IMR-90 (cell line): ENCODE results near the gene TAS2R8. TPM values are rescaled to one million over a fixed set of nuclear protein-coding genes. Genes with fewer than 3 reads are reported as not detected.

Experiments
- ATAC-seq: fragments of 200-7000 bp; cut with Tn5 transposase; 2 replicates; pipeline ENCODE4 v1.9.1; 2020; ENCODE audit warnings: low read depth, mild to moderate bottlenecking, moderate library complexity
- BruUV-seq: library from RNA; stranded (reverse); fragments of 400-500 nt; replicated peaks from 2 replicates; lab custom pipeline; 2021; lab: Mats Ljungman, UMichigan
- CTCF ChIA-PET: fragments of 300-600 bp; formaldehyde crosslinking; extraction: SDS; loops from one replicate; lab custom pipeline; 2021; ENCODE audit warnings: antibody characterized with exemption; lab: Yijun Ruan, JAX
- POLR2A ChIA-PET: fragments of 300-600 bp; sonication (Branson Sonifier 250); formaldehyde crosslinking; loops from one replicate; lab custom pipeline; 2022; ENCODE audit warnings: antibody characterized with exemption; ENCODE audit not compliant: unreplicated experiment; lab: Charles Lee
- DNase-seq: peaks from one replicate; pipeline ENCODE4 v3.0.0; 2013
- H2AFZ ChIP-seq: replicated peaks from 2 replicates; pipeline ENCODE3; 2013; ENCODE audit warnings: low read length, mild to moderate bottlenecking; ENCODE audit not compliant: poor library complexity
- H2AK5ac ChIP-seq: 2 replicates; pipeline ENCODE4 v1.6.1; 2013; ENCODE audit warnings: low read depth, low read length, inconsistent platforms
- H2AK9ac ChIP-seq: replicated peaks from 2 replicates; pipeline ENCODE3; 2013; ENCODE audit warnings: mild to moderate bottlenecking, low read depth, low read length, moderate library complexity; ENCODE audit not compliant: poor library complexity
- H2BK120ac ChIP-seq: 2 replicates; pipeline ENCODE4 v1.6.1; 2013; ENCODE audit warnings: low read depth, low read length, inconsistent platforms
- H2BK15ac ChIP-seq: 3 replicates; pipeline ENCODE4 v1.6.1; 2013; ENCODE audit warnings: low read depth, low read length, inconsistent platforms
- H2BK20ac ChIP-seq: 2 replicates; pipeline ENCODE4 v1.6.1; 2013; ENCODE audit warnings: low read depth, mild to moderate bottlenecking, inconsistent platforms, low read length, moderate library complexity
- H2BK5ac ChIP-seq: 2 replicates; pipeline ENCODE4 v1.6.1; 2013; ENCODE audit warnings: mild to moderate bottlenecking, low read depth, low read length, inconsistent platforms; ENCODE audit not compliant: poor library complexity, severe bottlenecking
- H3K14ac ChIP-seq: replicated peaks from 2 replicates; pipeline ENCODE4 v1.6.1; 2013; ENCODE audit warnings: low read depth, low read length, inconsistent platforms
- H3K18ac ChIP-seq: 2 replicates; pipeline ENCODE4 v1.6.1; 2013; ENCODE audit warnings: low read depth, low read length, control low read depth
- H3K23ac ChIP-seq: 2 replicates; pipeline ENCODE4 v1.6.1; 2013; ENCODE audit warnings: low read depth, low read length, inconsistent platforms
- H3K27ac ChIP-seq: 2 replicates; pipeline ENCODE4 v1.5.1; 2013; ENCODE audit warnings: mild to moderate bottlenecking, control low read depth, low read length; ENCODE audit not compliant: insufficient read depth
- H3K27me3 ChIP-seq: 2 replicates; pipeline ENCODE4 v1.6.1; 2013; ENCODE audit warnings: low read length; ENCODE audit not compliant: control insufficient read depth, insufficient read depth
- H3K36me3 ChIP-seq: 2 replicates; pipeline ENCODE4 v1.6.1; 2013; ENCODE audit warnings: low read length, mixed read lengths; ENCODE audit not compliant: control insufficient read depth, insufficient read depth
- H3K4ac ChIP-seq: 2 replicates; pipeline ENCODE4 v1.6.1; 2013; ENCODE audit warnings: low read depth, low read length, inconsistent platforms
- H3K4me1 ChIP-seq: 2 replicates; pipeline ENCODE4 v1.6.1; 2013; ENCODE audit warnings: low read length, mixed read lengths; ENCODE audit not compliant: control insufficient read depth, insufficient read depth
- H3K4me2 ChIP-seq: 2 replicates; pipeline ENCODE4 v1.6.1; 2013; ENCODE audit warnings: low read depth, mild to moderate bottlenecking, control low read depth, low read length, moderate library complexity
- H3K4me3 ChIP-seq: 2 replicates; pipeline ENCODE4 v1.5.1; 2013; ENCODE audit warnings: low read depth, mild to moderate bottlenecking, control low read depth, low read length, moderate library complexity; ENCODE audit not compliant: insufficient read depth
- H3K56ac ChIP-seq: 2 replicates; pipeline ENCODE4 v1.6.1; 2013; ENCODE audit warnings: low read length, inconsistent platforms; ENCODE audit not compliant: insufficient read depth; ENCODE audit errors: extremely low read depth
- H3K79me1 ChIP-seq, 2 experiments: 2 replicates each; pipeline ENCODE4 v1.6.1; 2013; ENCODE audit warnings: low read length in 2 of 2, inconsistent platforms in 1 of 2, low read depth in 1 of 2
- H3K9ac ChIP-seq: 2 replicates; pipeline ENCODE4 v1.6.1; 2013; ENCODE audit warnings: low read depth, low read length, control low read depth
- H3K9me1 ChIP-seq: 2 replicates; pipeline ENCODE4 v1.6.1; 2013; ENCODE audit warnings: low read length, inconsistent platforms; ENCODE audit not compliant: insufficient read depth
- H3K9me3 ChIP-seq: 2 replicates; pipeline ENCODE4 v1.6.1; 2013; ENCODE audit warnings: low read length; ENCODE audit not compliant: control insufficient read depth, insufficient read depth
- H4K20me1 ChIP-seq: 2 replicates; pipeline ENCODE4 v1.6.1; 2013; ENCODE audit warnings: low read length, inconsistent platforms; ENCODE audit not compliant: insufficient read depth
- H4K5ac ChIP-seq: 2 replicates; pipeline ENCODE4 v1.6.1; 2013; ENCODE audit warnings: mild to moderate bottlenecking, low read depth, low read length, control low read depth
- H4K8ac ChIP-seq, 2 experiments: 2 replicates each; pipeline ENCODE4 v1.6.1; 2013; ENCODE audit warnings: low read depth in 2 of 2, low read length in 2 of 2, control low read depth in 1 of 2, inconsistent platforms in 1 of 2
- H4K91ac ChIP-seq: 2 replicates; pipeline ENCODE4 v1.6.1; 2013; ENCODE audit warnings: low read depth, low read length, inconsistent platforms; ENCODE audit not compliant: insufficient read depth
- BHLHE40 ChIP-seq: fragments of 150-350 bp; IDR thresholded peaks from 2 replicates; pipeline ENCODE4 v1.6.1; 2016; ENCODE audit warnings: mild to moderate bottlenecking, low read depth, low read length
- CEBPB ChIP-seq: IDR thresholded peaks from 2 replicates; pipeline ENCODE4 v1.6.1; 2012; ENCODE audit warnings: low read depth, low read length, improper control_type of control experiment
- CHD1 ChIP-seq: IDR thresholded peaks from 2 replicates; pipeline ENCODE4 v1.6.1; 2012; ENCODE audit warnings: low read depth, low read length, improper control_type of control experiment
- MAZ ChIP-seq: IDR thresholded peaks from 2 replicates; pipeline ENCODE4 v1.6.1; 2012; ENCODE audit warnings: low read depth, mild to moderate bottlenecking, low read length, improper control_type of control experiment, moderate library complexity, borderline replicate concordance
- MXI1 ChIP-seq: IDR thresholded peaks from 2 replicates; pipeline ENCODE4 v1.6.1; 2012; ENCODE audit warnings: low read depth, mild to moderate bottlenecking, low read length, moderate library complexity, borderline replicate concordance
- NFE2L2 ChIP-seq: fragments of 150-350 bp; IDR thresholded peaks from 2 replicates; pipeline ENCODE4 v1.6.1; 2016; ENCODE audit warnings: low read depth, mild to moderate bottlenecking, low read length
- POLR2A ChIP-seq: IDR thresholded peaks from 2 replicates; pipeline ENCODE4 v1.6.1; 2012; ENCODE audit warnings: mild to moderate bottlenecking, low read depth, low read length
- RAD21 ChIP-seq: IDR thresholded peaks from 2 replicates; pipeline ENCODE4 v1.6.1; 2012; ENCODE audit warnings: low read length, improper control_type of control experiment
- RCOR1 ChIP-seq: IDR thresholded peaks from 2 replicates; pipeline ENCODE4 v1.6.1; 2012; ENCODE audit warnings: mild to moderate bottlenecking, low read length, improper control_type of control experiment; ENCODE audit not compliant: insufficient replicate concordance
- WGBS, 2 experiments: methylation state at CpG; one replicate each; pipeline versions ENCODE4 v1.1.5 to v1.1.7; 2013; ENCODE audit warnings: missing lambda C conversion rate in 2 of 2; ENCODE audit not compliant: insufficient read length in 1 of 2; ENCODE audit errors: extremely low coverage in 2 of 2; 5-methylcytosine and 5-hydroxymethylcytosine counted together
- dilution Hi-C: fragments of 300-500 bp; cut with HindIII; formaldehyde crosslinking; loops from one replicate; pipeline ENCODE4 v1.14.3; 2018; ENCODE audit warnings: low sequenced_read_pairs; ENCODE audit not compliant: unreplicated experiment
- in situ Hi-C: fragments of 300-500 bp; cut with MboI; formaldehyde crosslinking; loops from 3 replicates; pipeline ENCODE4 v1.14.3; 2019; ENCODE audit warnings: low sequenced_read_pairs, inconsistent platforms, mixed read lengths
- intact Hi-C: fragments of 100-400 bp; cut with micrococcal nuclease; formaldehyde crosslinking; loops from 2 replicates; pipeline ENCODE4 v1.10.0; 2022
- polyA plus RNA-seq, 3 experiments: library from polyadenylated mRNA; depleted of rRNA; stranded (reverse); fragments of >200 nt; gene quantifications; 2 replicates each; pipeline ENCODE4 v1.2.3, GENCODE V29; 2012; ENCODE audit warnings: low replicate concordance in 1 of 3
- total RNA-seq: library from RNA; depleted of rRNA; stranded (reverse); fragments of >200 nt; gene quantifications from 2 replicates; pipeline ENCODE4 v1.2.3, GENCODE V29; 2012

Gene TAS2R8
- total and polyA plus RNA-seq, 2 of the 4 experiments (the other 2 are of a cell fraction) = not detected

DNA sequence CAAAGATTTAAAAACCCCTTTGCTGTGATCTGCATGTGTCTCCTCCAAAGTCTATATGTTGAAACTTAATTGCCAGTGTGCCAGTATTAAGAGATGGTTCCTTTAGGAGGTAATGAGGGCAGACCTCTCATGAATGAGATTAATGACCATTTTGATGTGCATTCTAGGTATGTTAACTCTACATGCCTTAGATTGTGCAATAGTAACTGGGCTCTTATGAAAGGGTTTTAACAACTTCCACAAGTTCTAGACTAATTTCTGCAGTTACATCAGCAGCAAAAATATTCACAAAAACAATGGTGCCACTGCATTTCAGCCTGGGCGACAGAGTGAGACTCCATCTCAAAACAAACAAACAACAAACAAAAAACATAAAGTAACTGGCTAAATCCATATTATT is 22.9 kb upstream of the TAS2R8 start:
- no peak overlapping the region for H3K4me3 ChIP-seq
- H4K8ac ChIP-seq = no peak overlapping the region
- no peak overlapping the region for H2BK5ac ChIP-seq
- no peak overlapping the region for H3K23ac ChIP-seq
- no peak overlapping the region for H2AK5ac ChIP-seq
- H3K27me3 ChIP-seq = no peaks in the 10 kb centered on the region
- no peak overlapping the region for H2BK15ac ChIP-seq
- intact Hi-C loops = loop anchor here (10.0 kb wide), 1 partner anchor 345 kb away; the partner anchor contains the start of gene SMIM10L1
- no peak overlapping the region for H2AK9ac ChIP-seq
- no peak overlapping the region for H3K4ac ChIP-seq
- no peaks in the 10 kb centered on the region for H3K79me1 ChIP-seq
- H3K36me3 ChIP-seq = no peaks in the 10 kb centered on the region
- DNase-seq = no peak
- no peak overlapping the region for H3K9ac ChIP-seq
- no peak for ATAC-seq
- no TSS peak for BruUV-seq
- no peak overlapping the region for H2BK120ac ChIP-seq
- H2BK20ac ChIP-seq = no peak overlapping the region
- CTCF ChIA-PET = no interaction called here
- H3K27ac ChIP-seq = no peak overlapping the region
- no peak for TF ChIP-seq BHLHE40
- no peak for TF ChIP-seq POLR2A
- no peak for TF ChIP-seq RCOR1
- peak; percentile 84 for TF ChIP-seq CEBPB
- no peak for TF ChIP-seq MAZ
- TF ChIP-seq RAD21 = no peak
- no peak for TF ChIP-seq CHD1
- no peak for TF ChIP-seq MXI1
- TF ChIP-seq NFE2L2 = no peak
- no peak overlapping the region for H3K18ac ChIP-seq
- no peak overlapping the region for H3K14ac ChIP-seq
- no peaks in the 10 kb centered on the region for H3K4me1 ChIP-seq
- H3K9me3 ChIP-seq = no peaks in the 10 kb centered on the region
- H4K20me1 ChIP-seq = no peaks in the 10 kb centered on the region
- no peak overlapping the region for H4K91ac ChIP-seq
- POLR2A ChIA-PET = no interaction called here
- no peaks in the 10 kb centered on the region for H3K9me1 ChIP-seq
- H3K56ac ChIP-seq = no peak overlapping the region
- in situ Hi-C loops = no loop called here
- no CpG with 5 or more reads among the region's 1 CpG for WGBS, 2 experiments
- H4K5ac ChIP-seq = no peak overlapping the region
- no peak overlapping the region for H3K4me2 ChIP-seq
- no peak overlapping the region for H2AFZ ChIP-seq
- dilution Hi-C loops = no loop called here
